ENCODE results near the gene SLC41A2. TPM values are rescaled to one million over a fixed set of nuclear protein-coding genes. Genes with fewer than 3 reads are reported as not detected.
"Not testable (repeated sequence)": the region's sequence is repeated elsewhere in the genome, so short reads cannot be mapped to it uniquely, and the experiment has no call there.

SLC41A2 gene
- total RNA-seq, 1 donor from 2014 or later = 3.9 TPM

DNA sequence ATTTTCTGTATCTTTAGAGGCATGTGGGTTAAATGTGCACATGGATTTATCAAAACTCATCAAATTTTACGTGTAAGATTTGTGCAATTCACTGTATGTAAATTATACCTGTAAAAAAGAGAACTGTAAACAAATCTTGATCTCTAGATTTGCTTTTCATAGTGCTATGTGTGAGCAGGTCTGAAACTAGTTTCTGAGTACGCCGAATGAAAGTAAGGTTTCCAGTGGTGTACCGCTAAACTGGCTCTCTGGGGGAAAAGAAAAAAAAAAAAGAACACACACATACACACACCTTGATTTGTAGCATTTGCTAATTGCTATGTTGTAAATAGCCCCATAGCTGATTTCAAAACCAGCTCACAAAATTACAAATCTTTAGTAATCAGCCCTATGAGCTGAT lies 8.6 kb upstream of the SLC41A2 start:
- ATAC-seq (no peak), DNase-seq (ENCODE audit: missing footprints) (no peak)
- intact Hi-C loops (cut with DNase I) = no loop called here

DNA sequence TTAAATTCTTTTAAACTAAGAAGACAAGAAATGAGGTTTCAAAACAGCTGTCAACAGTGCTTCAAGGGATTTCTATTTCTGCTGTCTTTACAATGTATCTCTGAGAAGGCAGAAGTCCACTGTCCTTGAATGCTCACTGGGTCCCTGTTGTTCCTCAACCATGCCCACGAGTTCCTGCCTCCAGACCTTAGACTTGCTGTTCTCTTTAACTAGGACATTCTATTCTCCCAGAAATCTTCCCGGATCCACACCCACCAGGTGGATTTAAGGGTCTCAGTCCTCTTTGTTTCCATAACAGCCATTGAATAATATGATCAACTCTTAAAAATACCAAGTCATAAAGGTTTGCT lies 6.7 kb upstream of the SLC41A2 start:
- intact Hi-C loops (cut with DNase I) = no loop called here
- ATAC-seq = no peak
- DNase-seq (ENCODE audit: missing footprints) = no peak

DNA sequence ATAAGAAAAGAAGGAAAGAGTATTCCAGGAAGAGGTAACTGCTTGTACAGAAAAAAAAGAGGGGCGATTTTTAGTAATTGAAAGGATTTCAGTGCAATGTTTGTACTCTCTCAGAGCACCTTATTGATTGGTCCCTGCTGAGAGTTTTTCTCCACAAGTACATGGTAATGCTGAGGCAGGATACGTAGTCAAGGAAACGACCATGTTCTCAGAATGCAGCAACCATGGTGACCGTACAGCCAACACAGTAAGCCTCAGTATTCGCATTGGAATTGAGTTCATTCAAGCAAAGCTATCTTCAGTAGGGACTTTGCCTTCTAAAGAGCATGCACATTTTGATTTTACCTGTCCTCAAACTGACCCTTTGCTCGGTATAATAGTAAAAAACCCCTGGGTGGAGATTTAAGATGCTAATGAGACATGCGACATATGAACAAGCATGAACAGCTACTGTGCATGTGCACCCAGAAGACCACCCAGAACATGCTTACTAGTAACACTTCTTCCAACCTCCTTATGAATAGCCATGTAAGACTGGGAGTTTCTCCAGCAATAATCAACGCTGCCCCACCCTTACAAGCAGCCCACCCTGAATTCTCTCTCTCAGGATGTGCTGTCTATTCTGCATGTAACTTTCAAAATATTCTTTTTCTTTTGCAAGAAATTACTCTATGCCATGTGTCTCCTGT lies 6.2 kb upstream of the SLC41A2 start:
- no peak for ATAC-seq
- DNase-seq (ENCODE audit: missing footprints) = no peak
- intact Hi-C loops (cut with DNase I) = no loop called here

DNA sequence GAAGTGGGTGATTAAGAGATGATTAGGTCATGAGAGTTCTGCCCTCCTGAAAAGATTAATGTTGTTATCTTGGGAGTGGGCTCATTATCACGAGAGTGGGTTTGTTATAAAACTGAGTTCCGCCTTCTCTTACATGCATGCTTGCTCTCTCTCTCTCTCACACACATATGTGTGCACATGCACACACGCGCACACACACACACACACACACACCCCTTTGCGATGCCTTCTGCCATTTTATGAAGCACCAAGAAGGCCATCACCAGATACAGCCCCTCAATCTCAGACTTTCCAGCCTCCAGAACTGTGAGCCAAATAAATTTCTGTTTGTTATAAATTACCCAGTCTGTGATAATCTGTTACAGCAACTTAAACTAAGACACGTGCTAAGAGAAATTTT lies 5.7 kb upstream of the SLC41A2 start:
- ATAC-seq = no peak
- no peak for DNase-seq (ENCODE audit: missing footprints)
- intact Hi-C loops (cut with DNase I) = no loop called here

DNA sequence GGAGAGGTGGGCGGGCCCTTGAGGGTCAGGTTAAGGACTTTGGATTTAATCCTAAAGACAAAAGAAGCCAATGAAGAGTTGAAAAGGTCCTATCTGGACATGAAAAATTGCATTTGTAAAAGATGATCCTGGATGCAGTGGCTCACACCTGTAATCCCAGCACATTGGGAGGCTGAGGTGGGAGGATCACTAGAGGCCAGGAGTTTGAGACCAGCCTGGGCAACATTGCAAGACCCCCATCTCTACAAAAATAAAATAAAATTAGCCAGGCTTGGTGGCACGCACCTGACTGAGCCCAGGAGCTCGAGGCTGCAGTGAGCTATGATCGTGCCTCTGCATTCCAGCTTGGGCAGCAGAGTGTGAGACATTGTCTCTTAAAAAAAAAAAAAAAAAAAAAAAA lies 2.4 kb upstream of the SLC41A2 start:
- DNase-seq (ENCODE audit: missing footprints) (no peak), ATAC-seq (no peak)
- intact Hi-C loops (cut with DNase I) = no loop called here

DNA sequence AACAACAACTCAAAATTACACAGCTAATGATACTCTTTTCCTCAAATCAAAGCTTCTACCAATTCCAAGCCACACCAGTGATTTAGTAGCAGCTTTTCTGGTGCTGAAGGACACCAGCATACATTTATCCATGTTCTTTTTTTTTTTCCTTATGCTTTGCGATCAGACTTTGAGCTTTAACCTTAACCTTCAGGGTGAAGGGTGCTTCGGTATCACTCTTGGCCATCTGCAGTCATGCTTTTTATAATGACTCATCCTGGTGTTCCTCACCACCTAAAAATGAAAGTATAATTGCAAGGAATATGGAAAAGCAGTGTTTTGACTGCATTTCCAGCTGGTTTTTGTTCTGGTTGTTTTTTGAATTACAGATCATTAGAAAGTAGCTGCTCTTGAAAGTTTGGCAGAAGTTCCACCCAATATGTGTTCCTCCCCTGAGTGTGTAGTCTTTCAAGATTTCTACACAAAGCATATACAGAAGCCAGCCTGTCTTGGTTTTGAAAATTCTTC lies 1.3 kb upstream of the SLC41A2 start:
- ATAC-seq = no peak
- no peak for DNase-seq (ENCODE audit: missing footprints)
- intact Hi-C loops (cut with DNase I) = no loop called here

DNA sequence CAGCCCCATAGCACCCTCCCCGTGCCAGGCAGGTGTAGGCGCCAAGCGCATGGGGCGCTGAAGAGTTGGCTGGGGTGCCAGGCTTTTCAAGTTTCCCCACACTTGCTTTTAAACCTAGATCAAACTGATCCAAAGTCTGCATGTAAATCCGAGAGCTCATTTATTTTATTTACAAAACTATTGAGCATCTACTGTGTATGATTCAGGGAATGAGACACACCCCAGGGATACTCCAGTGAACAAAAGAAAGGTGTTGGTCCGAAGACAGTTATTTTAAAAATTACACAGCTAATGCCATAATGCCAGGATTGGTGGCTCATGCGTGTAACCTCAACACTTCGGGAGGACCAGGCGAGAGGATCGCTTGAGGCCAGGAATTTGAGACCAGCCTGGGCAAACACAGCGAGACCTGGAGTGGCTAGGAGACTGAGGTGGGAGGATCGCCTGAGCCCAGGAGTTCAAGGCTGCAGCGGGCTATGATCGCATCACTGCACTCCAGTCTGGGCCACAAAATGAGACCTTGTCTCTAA lies 780 bp upstream of the SLC41A2 start:
- ATAC-seq = no peak
- no peak for DNase-seq (ENCODE audit: missing footprints)
- intact Hi-C loops (cut with DNase I) = no loop called here

DNA sequence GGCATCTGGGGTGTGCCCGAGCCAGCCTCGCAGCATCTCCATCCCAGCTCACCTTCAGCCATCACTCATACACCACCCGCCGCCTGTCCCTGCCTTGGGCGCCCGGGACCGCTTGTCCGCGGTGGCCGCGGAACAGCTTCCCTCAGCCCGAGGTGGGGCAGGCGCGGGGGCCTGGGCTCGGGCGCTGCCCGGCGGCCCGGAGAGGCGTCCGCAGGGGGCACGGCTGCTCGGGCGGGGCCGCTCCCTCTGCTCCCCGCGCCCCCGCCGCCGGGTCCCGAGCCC lies 430 bp downstream of the SLC41A2 start:
- intact Hi-C loops (cut with DNase I) = no loop called here
- ATAC-seq (peak; percentile 30), DNase-seq (ENCODE audit: missing footprints) (no peak)

DNA sequence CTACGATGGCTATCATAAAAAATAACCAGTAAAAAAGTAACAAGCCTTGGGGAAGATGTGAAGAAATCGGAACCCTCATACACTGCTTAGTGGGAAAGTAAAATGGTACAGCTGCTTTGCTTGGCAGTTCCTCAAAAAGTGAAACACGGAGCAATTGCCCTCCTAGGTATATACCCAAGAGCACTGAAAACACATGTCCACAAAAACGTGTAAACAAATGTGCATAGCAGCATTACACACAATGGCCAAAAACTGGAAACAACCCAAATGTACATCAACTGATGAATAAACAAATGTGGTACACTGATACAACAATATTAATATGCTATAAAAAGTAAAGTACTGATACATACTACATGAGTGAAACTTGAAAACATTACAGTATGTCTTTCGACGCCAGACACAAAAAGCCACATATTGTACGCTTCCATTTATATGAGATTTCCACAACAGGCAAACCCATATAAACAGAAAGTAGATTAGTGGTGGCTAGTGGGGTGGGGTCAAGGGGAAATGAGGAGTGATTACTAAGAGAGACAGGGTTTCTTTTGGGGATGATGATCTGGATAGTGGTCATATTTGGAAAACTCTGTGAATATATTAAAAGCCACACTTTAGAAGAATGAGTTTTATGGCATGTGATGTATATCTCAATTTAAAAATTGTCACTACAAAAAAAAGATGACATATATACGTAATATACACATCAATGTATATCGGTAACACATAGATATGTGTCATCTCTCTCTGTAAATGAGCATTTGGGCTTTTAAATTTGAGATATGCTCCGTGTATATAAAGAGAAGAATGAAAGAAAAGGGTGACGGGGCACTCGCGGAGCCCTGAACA lies 996 bp downstream of the SLC41A2 start:
- no peak for DNase-seq (ENCODE audit: missing footprints)
- no peak for ATAC-seq
- intact Hi-C loops (cut with DNase I) = no loop called here

DNA sequence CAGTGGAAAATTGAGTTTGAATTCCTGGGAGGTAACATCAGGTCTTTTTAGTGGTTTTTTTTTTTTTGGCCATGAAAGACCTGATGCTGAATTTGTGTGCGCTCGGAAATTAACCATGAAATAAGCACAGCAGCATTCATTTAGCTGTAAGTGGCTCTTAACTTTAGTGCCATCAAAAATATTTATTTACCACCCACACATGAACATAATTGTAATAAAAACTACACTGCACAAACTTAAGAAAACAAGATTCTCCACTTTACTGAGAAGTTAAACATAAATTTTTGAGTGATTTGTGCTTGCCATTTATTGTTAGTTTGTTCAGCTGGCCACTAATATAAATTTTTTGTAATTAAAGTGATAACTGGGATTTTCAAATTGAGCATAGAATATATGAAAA lies 2.4 kb downstream of the SLC41A2 start:
- no peak for ATAC-seq
- DNase-seq (ENCODE audit: missing footprints) = no peak
- intact Hi-C loops (cut with DNase I) = no loop called here

DNA sequence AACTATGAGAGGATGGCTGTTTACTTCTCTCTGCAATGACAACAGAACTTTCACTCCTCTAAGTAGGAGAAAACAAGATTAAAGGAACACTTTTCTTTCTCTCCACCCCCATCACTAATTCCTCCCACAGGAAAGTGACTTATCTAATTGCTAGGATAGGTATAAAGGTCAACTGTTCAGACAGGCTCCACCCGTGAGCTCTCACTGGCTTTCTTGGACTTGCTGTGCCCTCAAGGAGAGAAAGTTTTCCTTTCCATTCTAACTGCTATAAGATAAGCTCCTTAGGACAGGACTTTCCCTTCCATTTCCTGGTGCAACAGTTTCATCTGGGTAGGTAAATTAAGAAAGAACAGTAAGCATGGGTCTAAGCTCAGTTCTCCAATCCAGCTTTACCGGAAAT lies 4.8 kb downstream of the SLC41A2 start:
- DNase-seq (ENCODE audit: missing footprints) = no peak
- intact Hi-C loops (cut with DNase I) = no loop called here
- no peak for ATAC-seq

DNA sequence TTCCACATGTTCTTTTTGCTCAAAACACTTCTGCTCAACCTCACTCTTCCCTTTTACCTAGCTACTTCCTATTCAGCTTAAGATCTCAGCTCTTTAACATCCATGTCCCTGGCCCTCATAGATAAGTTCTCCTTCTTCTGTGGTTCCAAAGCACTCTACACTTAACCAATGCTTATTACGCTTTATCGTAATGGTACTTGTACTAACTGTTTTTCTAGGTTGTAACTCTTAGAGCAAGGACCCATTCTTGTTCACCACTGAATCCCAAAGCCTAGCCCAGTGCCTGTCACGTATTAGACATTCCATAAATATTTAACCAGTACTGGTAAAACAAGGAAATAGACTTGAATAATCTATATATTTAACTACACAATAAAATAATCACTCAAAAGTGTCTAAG lies 5.3 kb downstream of the SLC41A2 start:
- ATAC-seq (no peak), DNase-seq (ENCODE audit: missing footprints) (no peak)
- intact Hi-C loops (cut with DNase I) = no loop called here

DNA sequence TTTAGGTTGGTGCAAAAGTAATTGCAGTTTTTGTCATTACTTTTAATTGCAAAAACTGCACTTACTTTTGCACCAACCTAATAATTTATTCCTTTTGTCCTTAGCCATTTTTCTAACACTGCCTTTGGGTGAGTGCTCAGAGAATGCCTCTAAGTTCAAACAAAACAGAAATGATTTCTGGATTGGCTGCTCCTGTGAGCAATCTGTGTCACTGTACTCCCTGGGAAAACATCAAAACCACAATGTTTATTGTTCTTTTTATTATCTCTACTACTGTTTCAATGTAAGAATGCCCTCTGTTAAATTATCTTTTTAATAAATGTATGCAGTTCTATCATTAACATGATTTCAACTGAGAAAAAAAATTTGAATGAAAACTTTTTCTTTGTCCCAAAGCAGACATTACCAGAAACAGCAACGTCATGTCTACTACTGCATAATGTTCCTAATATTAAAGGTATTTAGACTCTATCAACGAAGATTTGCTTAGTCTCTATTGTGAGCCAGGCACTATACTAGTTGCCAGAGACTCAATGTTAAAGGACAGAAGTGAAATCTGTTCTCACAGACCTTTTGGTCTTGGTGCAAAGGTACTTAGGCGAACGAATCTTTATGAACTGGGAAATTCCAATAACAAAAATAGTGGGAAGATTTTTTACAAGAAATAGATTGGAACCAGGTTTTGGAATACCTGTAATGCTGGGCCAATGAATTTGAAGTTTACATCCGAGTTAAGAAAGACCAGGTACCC lies 6.2 kb downstream of the SLC41A2 start:
- intact Hi-C loops (cut with DNase I) = no loop called here
- ATAC-seq (no peak), DNase-seq (ENCODE audit: missing footprints) (no peak)

DNA sequence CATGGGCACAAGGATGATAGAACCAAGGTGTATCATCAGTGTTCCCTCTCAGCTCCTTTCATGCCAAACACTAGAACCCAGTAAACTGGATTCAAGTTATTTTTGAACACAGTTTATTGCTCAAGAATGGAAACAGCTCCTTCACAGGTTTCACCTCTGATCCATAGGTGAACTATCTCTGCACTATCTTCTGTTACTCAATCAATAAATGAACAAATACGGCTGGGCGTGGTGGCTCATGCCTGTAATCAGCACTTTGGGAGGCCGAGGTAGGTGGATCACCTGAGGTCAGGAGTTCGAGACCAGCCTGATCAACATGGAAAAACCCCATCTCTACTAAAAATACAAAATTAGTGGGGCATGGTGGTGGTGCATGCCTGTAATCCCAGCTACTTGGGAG lies 9.4 kb downstream of the SLC41A2 start:
- DNase-seq (ENCODE audit: missing footprints); ATAC-seq; intact Hi-C loops (cut with DNase I): not testable (repeated sequence)

DNA sequence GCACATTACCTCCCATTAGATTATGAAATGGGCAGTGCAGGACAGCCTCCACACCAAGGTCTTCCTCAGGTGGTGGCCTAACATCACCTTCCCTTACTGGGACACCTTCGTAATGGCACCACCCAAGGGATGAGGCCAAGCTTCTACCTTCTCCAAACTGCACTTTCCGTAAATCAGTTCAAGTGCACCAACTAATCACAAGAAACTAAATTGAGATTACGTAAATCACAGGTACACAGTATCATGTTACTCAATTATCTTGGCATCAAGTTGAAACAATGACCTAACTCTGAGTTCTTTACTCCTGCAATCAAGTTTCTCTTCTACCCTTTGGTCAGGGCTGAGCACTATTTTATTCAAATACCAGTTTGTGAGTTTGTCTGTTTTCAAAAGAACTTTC lies 13.8 kb downstream of the SLC41A2 start:
- DNase-seq (ENCODE audit: missing footprints) (no peak), ATAC-seq (no peak)
- intact Hi-C loops (cut with DNase I) = no loop called here

DNA sequence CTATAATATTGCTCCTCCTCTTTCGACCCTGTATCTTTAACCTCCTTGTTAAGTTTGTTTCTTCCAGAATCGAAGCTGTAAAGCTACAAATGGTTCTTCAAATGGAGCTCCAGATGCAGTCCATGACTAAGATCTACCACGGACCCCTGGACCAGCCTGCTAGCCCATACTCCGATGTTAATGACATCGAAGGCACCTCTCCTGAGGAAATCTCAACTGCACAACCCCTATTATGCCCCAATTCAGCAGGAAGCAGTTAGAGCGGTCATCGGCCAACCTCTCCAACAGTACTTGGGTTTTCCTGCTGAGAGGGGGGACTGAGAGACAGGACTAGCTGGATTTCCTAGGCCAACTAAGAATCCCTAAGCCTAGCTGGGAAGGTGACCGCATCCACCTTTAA lies 14.7 kb downstream of the SLC41A2 start:
- ATAC-seq = not testable (repeated sequence)

DNA sequence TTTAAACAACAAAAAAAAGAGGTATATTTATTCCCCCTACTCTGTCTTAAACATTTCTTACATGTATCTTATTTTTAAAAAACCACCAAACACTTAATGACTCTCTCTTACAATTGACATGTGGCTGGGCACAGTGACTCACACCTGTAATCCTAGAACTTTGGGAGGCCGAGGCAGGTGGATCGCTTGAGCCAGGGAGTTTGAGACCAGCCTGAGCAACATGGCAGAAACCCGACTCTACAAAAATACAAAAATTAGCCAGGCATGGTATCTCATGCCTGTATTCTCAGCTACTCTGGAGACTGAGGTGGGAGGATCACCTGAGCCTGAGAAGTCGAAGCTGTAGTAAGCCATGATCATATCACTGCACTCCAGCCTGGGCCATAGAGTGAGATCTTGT lies 16.0 kb downstream of the SLC41A2 start:
- no peak for ATAC-seq
- no peak for DNase-seq (ENCODE audit: missing footprints)
- intact Hi-C loops (cut with DNase I) = no loop called here

More for the DNA sequence above, 14.7 kb downstream of the SLC41A2 start:
- intact Hi-C loops (cut with DNase I); DNase-seq (ENCODE audit: missing footprints): not testable (repeated sequence)

DNA sequence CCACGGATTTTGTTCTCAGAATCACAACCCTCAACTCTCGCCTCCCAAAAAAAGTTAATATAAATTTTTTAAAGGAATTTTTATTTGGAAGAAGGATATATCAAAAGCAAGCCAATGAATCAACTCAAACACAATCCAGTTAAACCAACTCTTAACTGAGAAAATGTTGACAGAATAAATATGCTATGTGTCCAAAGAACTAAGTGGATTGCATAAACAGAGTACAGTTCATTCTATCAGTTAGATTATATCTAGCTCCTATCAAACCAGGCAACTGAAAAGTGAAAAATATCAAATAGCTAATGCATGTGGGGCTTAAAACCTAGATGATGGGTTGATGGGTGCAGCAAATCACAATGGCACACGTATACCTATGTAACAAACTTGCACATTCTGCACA lies 16.6 kb downstream of the SLC41A2 start:
- ATAC-seq = no peak
- no peak for DNase-seq (ENCODE audit: missing footprints)
- intact Hi-C loops (cut with DNase I) = no loop called here

DNA sequence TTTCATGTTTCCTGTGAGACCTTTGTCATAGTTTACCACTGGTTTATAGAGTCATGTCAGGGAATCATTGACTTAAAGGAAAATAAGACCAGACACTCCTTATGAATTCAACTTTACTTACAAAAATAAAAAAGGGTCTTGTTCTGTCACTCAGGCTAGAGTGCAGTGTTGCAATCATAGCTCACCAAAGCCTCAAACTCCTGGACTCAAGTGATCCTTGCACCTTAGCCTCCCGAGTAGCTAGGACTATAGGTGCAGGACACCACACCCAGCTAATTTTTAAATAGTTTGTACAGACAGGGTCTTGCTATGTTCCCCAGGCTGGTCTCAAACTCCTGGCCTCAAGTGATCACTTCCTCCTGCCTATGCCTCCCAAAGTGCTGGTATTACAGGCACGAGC lies 19.0 kb downstream of the SLC41A2 start:
- DNase-seq (ENCODE audit: missing footprints) (no peak), ATAC-seq (no peak)
- intact Hi-C loops (cut with DNase I) = no loop called here

DNA sequence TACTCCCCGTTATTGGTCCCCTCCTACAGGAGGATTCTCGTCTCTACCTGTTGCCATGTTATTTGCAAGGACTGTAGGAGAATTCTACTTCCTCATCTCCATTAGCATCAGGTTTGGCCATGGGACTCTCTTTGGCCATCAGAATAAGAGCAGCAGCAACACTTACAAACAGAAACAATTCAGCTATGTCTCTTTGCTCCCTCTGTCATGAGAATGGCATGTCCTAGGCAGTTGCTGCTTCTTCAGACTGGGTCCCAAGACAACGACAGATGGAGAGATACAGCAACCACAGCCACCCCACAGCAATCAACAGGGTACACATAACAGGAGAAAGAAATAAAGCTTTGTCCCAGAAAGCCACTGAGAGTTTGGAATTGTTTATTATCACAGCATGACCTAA lies 19.7 kb downstream of the SLC41A2 start:
- intact Hi-C loops (cut with DNase I) = no loop called here
- ATAC-seq = no peak
- no peak for DNase-seq (ENCODE audit: missing footprints)

Data from Right ventricle myocardium inferior (tissue), 1 donor.